Measurements from ENCODE around the gene PPP6R3. TPM values are rescaled to one million over a fixed set of nuclear protein-coding genes. Genes with fewer than 3 reads are reported as not detected.

Gene PPP6R3
- total and polyA plus RNA-seq, 2 of the 8 experiments (the other 6 are each of a cell fraction or from before 2014, with no cell fraction given): 44.6 to 150 TPM

GRCh38 chr11:68545347-68545746 is 84.8 kb downstream of the PPP6R3 start:
- Histone ChIP-seq H4K91ac (replicated peaks; ENCODE audit: insufficient read length, low read length) (no peak overlapping the region), H3K79me2 (ENCODE audit: control insufficient read depth in 1 of 2, insufficient read depth in 2 of 2, low read length in 2 of 2) (peaks cover 0 to 88% of the 10 kb centered on the region in 2 experiments; a peak in 3 of 4 replicates), H3K4me2 (ENCODE audit: insufficient read depth in 1 of 2, low read depth in 2 of 2, low read length in 2 of 2) (no peak overlapping the region), H3K23ac (ENCODE audit: insufficient read length) (no peak overlapping the region), H3K23me2 (ENCODE audit: low read depth, low read length) (no peaks in the 10 kb centered on the region), H3K4me1 (replicated peaks in 1 of 4; ENCODE audit: control insufficient read depth in 3 of 4, insufficient read depth in 4 of 4, low read length in 3 of 4) (peaks cover 5 to 12% (median 7%) of the 10 kb centered on the region in 4 experiments), H4K8ac (ENCODE audit: extremely low read depth, insufficient read depth, low read length) (no peak overlapping the region), H3K4me3 (ENCODE audit: extremely low read depth in 1 of 4, insufficient read depth in 2 of 4, low read depth in 3 of 4, low read length in 4 of 4) (no peak overlapping the region), H2BK12ac (ENCODE audit: low read depth, low read length) (no peak overlapping the region), H3K56ac (replicated peaks; ENCODE audit: insufficient read length, low read depth, low read length) (no peak overlapping the region), H2BK120ac (replicated peaks; ENCODE audit: low read depth, low read length) (no peak overlapping the region), H4K20me1 (replicated peaks in 1 of 2; ENCODE audit: control insufficient read depth in 1 of 2, insufficient read depth in 2 of 2, low read length in 2 of 2) (peaks cover 2 to 21% of the 10 kb centered on the region in 2 experiments), H3K18ac (ENCODE audit: extremely low read depth, low read length) (no peak overlapping the region), H3K9ac (replicated peaks in 1 of 4; ENCODE audit: extremely low read depth in 1 of 4, low read depth in 3 of 4, low read length in 3 of 4) (no peak overlapping the region), H3K36me3 (ENCODE audit: control insufficient read depth in 2 of 4, insufficient read depth in 4 of 4, low read length in 3 of 4) (peaks cover 7 to 54% (median 15%) of the 10 kb centered on the region in 4 experiments), H4K5ac (ENCODE audit: insufficient read length, low read depth, low read length) (no peak overlapping the region), H3K79me1 (ENCODE audit: low read depth, low read length) (peaks cover 26% of the 10 kb centered on the region), H3K14ac (ENCODE audit: insufficient read length) (no peak overlapping the region), H3K27ac (ENCODE audit: low read depth, low read length) (no peak overlapping the region), H2AK5ac (ENCODE audit: low read depth, low read length) (no peak overlapping the region), H2BK15ac (ENCODE audit: low read length) (no peak overlapping the region), H2AFZ (ENCODE audit: low read length) (no peak overlapping the region), H2BK20ac (ENCODE audit: low read length) (no peak overlapping the region), H3K4ac (replicated peaks; ENCODE audit: insufficient read length, low read depth, low read length) (no peak overlapping the region), H3K9me3 (ENCODE audit: insufficient read depth in 2 of 2, low read depth in 1 of 2, low read length in 1 of 2) (no peaks in the 10 kb centered on the region), H3K27me3 (replicated peaks in 1 of 4; ENCODE audit: control insufficient read depth in 3 of 4, extremely low read depth in 1 of 4, insufficient read depth in 3 of 4, low read length in 3 of 4) (no peaks in the 10 kb centered on the region), H2BK5ac (ENCODE audit: low read depth, low read length) (no peak overlapping the region)
- FAIRE-seq (no peak), DNase-seq (ENCODE audit: low read depth in 1 of 2, low spot score in 2 of 2) (no peak)
- POLR2A ChIA-PET (ENCODE audit: partially characterized antibody): interaction anchor here (0.8 to 1.8 kb wide), 3 partner anchors 11 to 17 kb away, joined by 3 to 7 read pairs (median 5); no protein-coding TSS in a partner anchor
- TF ChIP-seq SP2 (IDR thresholded peaks at IDR 0.05; ENCODE audit: low read length) (no peak), BCL11A (IDR thresholded peaks at IDR 0.05; ENCODE audit: low read depth in 2 of 2, low read length in 2 of 2) (no peak), CBX5 (IDR thresholded peaks at IDR 0.05; ENCODE audit: low read depth, low read length) (no peak), GTF2F1 (IDR thresholded peaks at IDR 0.05; ENCODE audit: borderline replicate concordance, low read depth, low read length) (no peak), TBP (IDR thresholded peaks at IDR 0.05; ENCODE audit: low read depth, low read length) (no peak), CTBP2 (IDR thresholded peaks at IDR 0.05; ENCODE audit: borderline replicate concordance, insufficient read depth, insufficient read length, low read length) (no peak), CEBPB (IDR thresholded peaks at IDR 0.05; ENCODE audit: low read depth, low read length) (no peak), KDM1A (IDR thresholded peaks at IDR 0.05; ENCODE audit: borderline replicate concordance, low read length) (no peak), JUND (IDR thresholded peaks at IDR 0.05; ENCODE audit: low read length) (no peak)
- CTCF ChIA-PET (ENCODE audit: partially characterized antibody): interaction anchor here (0.9 to 1.1 kb wide), 3 partner anchors 37 to 144 kb away, joined by 3 read pairs; no protein-coding TSS in a partner anchor
